ENCODE measurements around the gene KDM4B. TPM values are rescaled to one million over a fixed set of nuclear protein-coding genes. Genes with fewer than 3 reads are reported as not detected.
A peak's percentile ranks its signal among the peaks of the same experiment; 100 is the strongest.

Gene KDM4B
- total RNA-seq, 2 donors from 2014 or later: 57.0 to 63.1 TPM

GRCh38 chr19:5031231-5032100 is 62.6 kb downstream of the KDM4B start:
- peak; percentile 85 to 87 for ATAC-seq
- DNase-seq (ENCODE audit: low spot score): peak; percentile 82
- Mint-ChIP-seq H3K36me3 (no peaks in the 10 kb centered on the region), H3K4me1 (ENCODE audit: low read depth in 2 of 2) (peaks cover 7 to 17% of the 10 kb centered on the region in 2 donors), H3K27me3 (no peaks in the 10 kb centered on the region), H3K27ac (no peak overlapping the region), H3K4me3 (no peak overlapping the region), H3K9me3 (no peaks in the 10 kb centered on the region)

GRCh38 chr19:5032101-5032967 is 63.4 kb downstream of the KDM4B start:
- DNase-seq (ENCODE audit: low spot score) (no peak), ATAC-seq (no peak)
- Mint-ChIP-seq H3K4me1 (ENCODE audit: low read depth in 2 of 2) (peaks cover 7 to 20% of the 10 kb centered on the region in 2 donors), H3K27me3 (no peaks in the 10 kb centered on the region), H3K36me3 (no peaks in the 10 kb centered on the region), H3K27ac (no peak overlapping the region), H3K4me3 (no peak overlapping the region), H3K9me3 (no peaks in the 10 kb centered on the region)

GRCh38 chr19:5035105-5035761 is 66.3 kb downstream of the KDM4B start:
- Mint-ChIP-seq H3K4me3 (no peak overlapping the region), H3K36me3 (no peaks in the 10 kb centered on the region), H3K4me1 (ENCODE audit: low read depth in 2 of 2) (peaks cover 0 to 15% of the 10 kb centered on the region in 2 donors), H3K27me3 (no peaks in the 10 kb centered on the region), H3K27ac (no peak overlapping the region), H3K9me3 (no peaks in the 10 kb centered on the region)
- no peak for DNase-seq (ENCODE audit: low spot score)
- ATAC-seq: no peak

- ATAC-seq: no peak
- Mint-ChIP-seq H3K27ac (no peak overlapping the region), H3K4me3 (no peak overlapping the region), H3K36me3 (no peaks in the 10 kb centered on the region), H3K4me1 (ENCODE audit: low read depth in 2 of 2) (peaks cover 0 to 17% of the 10 kb centered on the region in 2 donors), H3K27me3 (no peaks in the 10 kb centered on the region), H3K9me3 (no peaks in the 10 kb centered on the region)
- no peak for DNase-seq (ENCODE audit: low spot score)
Observed at GRCh38 chr19:5035793-5036697, 67.1 kb downstream of the KDM4B start.

- Mint-ChIP-seq H3K36me3 (no peaks in the 10 kb centered on the region), H3K27ac (no peak overlapping the region), H3K4me3 (no peak overlapping the region), H3K9me3 (no peaks in the 10 kb centered on the region), H3K27me3 (no peaks in the 10 kb centered on the region), H3K4me1 (ENCODE audit: low read depth in 2 of 2) (peaks cover 0 to 17% of the 10 kb centered on the region in 2 donors)
- ATAC-seq (no peak), DNase-seq (ENCODE audit: low spot score) (no peak)
Observed at GRCh38 chr19:5036698-5037563, 68.0 kb downstream of the KDM4B start.

- DNase-seq (ENCODE audit: low spot score): no peak
- Mint-ChIP-seq H3K27me3 (no peaks in the 10 kb centered on the region), H3K4me1 (ENCODE audit: low read depth in 2 of 2) (peaks cover 0 to 17% of the 10 kb centered on the region in 2 donors), H3K27ac (no peak overlapping the region), H3K9me3 (no peaks in the 10 kb centered on the region), H3K4me3 (no peak overlapping the region), H3K36me3 (no peaks in the 10 kb centered on the region)
- ATAC-seq: no peak
Observed at GRCh38 chr19:5037936-5038335, 69.0 kb downstream of the KDM4B start.

- Mint-ChIP-seq H3K4me1 (ENCODE audit: low read depth in 2 of 2) (peaks cover 0 to 15% of the 10 kb centered on the region in 2 donors), H3K27ac (no peak overlapping the region), H3K36me3 (no peaks in the 10 kb centered on the region), H3K9me3 (no peaks in the 10 kb centered on the region), H3K27me3 (no peaks in the 10 kb centered on the region), H3K4me3 (no peak overlapping the region)
- no peak for ATAC-seq
- DNase-seq (ENCODE audit: low spot score): no peak
Observed at GRCh38 chr19:5038631-5039271, 69.8 kb downstream of the KDM4B start.

- H3K4me1 Mint-ChIP-seq (ENCODE audit: low read depth in 2 of 2): peaks cover 0 to 10% of the 10 kb centered on the region in 2 donors
- H3K9me3 Mint-ChIP-seq: no peaks in the 10 kb centered on the region
- no peaks in the 10 kb centered on the region for H3K36me3 Mint-ChIP-seq
- no peak overlapping the region for H3K27ac Mint-ChIP-seq
- H3K4me3 Mint-ChIP-seq: no peak overlapping the region
- no peaks in the 10 kb centered on the region for H3K27me3 Mint-ChIP-seq
- ATAC-seq: peak in 1 of 2 donors; percentile 7
- DNase-seq (ENCODE audit: low spot score): no peak
Observed at GRCh38 chr19:5039642-5040543, 71.0 kb downstream of the KDM4B start.

GRCh38 chr19:5040544-5041167 is 71.7 kb downstream of the KDM4B start:
- no peaks in the 10 kb centered on the region for H3K9me3 Mint-ChIP-seq
- no peak for DNase-seq (ENCODE audit: low spot score)
- ATAC-seq: no peak
- peaks cover 0 to 9% of the 10 kb centered on the region in 2 donors for H3K4me1 Mint-ChIP-seq (ENCODE audit: low read depth in 2 of 2)
- no peaks in the 10 kb centered on the region for H3K36me3 Mint-ChIP-seq
- no peak overlapping the region for H3K27ac Mint-ChIP-seq
- H3K27me3 Mint-ChIP-seq: no peaks in the 10 kb centered on the region
- H3K4me3 Mint-ChIP-seq: no peak overlapping the region

GRCh38 chr19:5041168-5041912 is 72.4 kb downstream of the KDM4B start:
- Mint-ChIP-seq H3K27ac (no peak overlapping the region), H3K4me1 (ENCODE audit: low read depth in 2 of 2) (peaks cover 0 to 11% of the 10 kb centered on the region in 2 donors), H3K36me3 (no peaks in the 10 kb centered on the region), H3K27me3 (no peaks in the 10 kb centered on the region), H3K4me3 (no peak overlapping the region), H3K9me3 (no peaks in the 10 kb centered on the region)
- ATAC-seq (no peak), DNase-seq (ENCODE audit: low spot score) (no peak)

All from natural killer cell treated with Interleukin-12 subunit alpha and Interleukin-12 subunit beta and Interleukin-15 and Interleukin-18, amount 100 ng/mL, for 72 hours (primary cell).